Purkinje cell (primary cell): ENCODE measurements around the gene HIGD2B. TPM values are rescaled to one million over a fixed set of nuclear protein-coding genes. Genes with fewer than 3 reads are reported as not detected.

Experiments
- polyA plus RNA-seq: library from polyadenylated mRNA; unstranded; fragments of >200 nt; fragmentation: Nextera tagmentation; gene quantifications from 2 replicates; pipeline ENCODE4 v1.2.1, GENCODE V29; 2014

Gene HIGD2B
- polyA plus RNA-seq, result not detected in 2 replicates

GRCh38 chr15:72685925-72686794 lies at the start of gene HIGD2B, which contains the start of gene BBS4:
TSS of gene HIGD2B (minus strand) at chr15:72686182. CDS start at chr15:72676374, 9,808 bp downstream.
TSS of gene BBS4 (plus strand) at chr15:72686207. CDS start at chr15:72686228, 21 bp downstream.

GRCh38 chr15:72654397-72654796 lies 31.6 kb downstream of the HIGD2B start, which contains the start of gene GOLGA6B:
TSS of gene GOLGA6B (plus strand) at chr15:72654697. CDS start at chr15:72654738, 41 bp downstream.

Other genes with a start within 250 kb of the HIGD2B start
- gene ARIH1, start 211.9 kb downstream of the HIGD2B start, polyA plus RNA-seq, result 78.0 and 79.9 TPM in 2 replicates
- gene GOLGA6B, start 31.5 kb downstream of the HIGD2B start, polyA plus RNA-seq, result not detected in 2 replicates
- 34.4 and 39.7 TPM in 2 replicates for gene BBS4, start within 50 bp of the HIGD2B start, polyA plus RNA-seq
- 3.0 and 3.4 TPM in 2 replicates for gene ADPGK, start 97.6 kb upstream of the HIGD2B start, polyA plus RNA-seq